NCI-H446 (cell line): ENCODE measurements around the gene PRODH.
"Not testable (repeated sequence)": the region's sequence is repeated elsewhere in the genome, so short reads cannot be mapped to it uniquely, and the experiment has no call there.

Experiments
- DNase-seq, 2 experiments: peaks; one replicate each; lab custom pipeline; 2025; lab: John Stamatoyannopoulos, UW

Gene PRODH

GRCh38 chr22:18967391-18968010 lies 31.4 kb upstream of the PRODH start:
- DNase-seq = peak in 1 of 2 experiments; percentile 53

DNA sequence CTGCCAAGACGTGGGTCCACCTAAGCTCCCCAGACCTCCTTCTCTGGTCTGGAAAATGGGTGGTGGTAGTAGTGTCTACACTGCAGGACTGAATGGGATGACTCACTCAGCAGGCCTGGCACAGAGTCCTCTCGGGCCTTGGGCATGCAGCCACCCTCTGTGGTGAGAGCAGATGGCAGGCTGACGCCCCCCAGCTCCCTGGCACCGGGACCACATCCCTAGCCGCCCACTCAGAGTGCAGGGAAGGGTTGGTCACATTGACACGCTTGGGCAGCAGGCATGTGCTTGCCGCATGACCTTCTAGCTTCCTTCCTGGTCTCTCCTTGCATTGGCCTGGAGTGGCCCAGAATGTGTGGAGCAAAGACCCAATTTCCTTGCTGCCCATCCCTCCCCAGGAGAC lies 30.7 kb upstream of the PRODH start:
- DNase-seq = peak; percentile 83 to 96

GRCh38 chr22:18965526-18966421 lies 29.7 kb upstream of the PRODH start:
- DNase-seq = no peak

GRCh38 chr22:18964501-18965265 lies 28.6 kb upstream of the PRODH start:
- peak in 1 of 2 experiments; percentile 63 for DNase-seq

DNA sequence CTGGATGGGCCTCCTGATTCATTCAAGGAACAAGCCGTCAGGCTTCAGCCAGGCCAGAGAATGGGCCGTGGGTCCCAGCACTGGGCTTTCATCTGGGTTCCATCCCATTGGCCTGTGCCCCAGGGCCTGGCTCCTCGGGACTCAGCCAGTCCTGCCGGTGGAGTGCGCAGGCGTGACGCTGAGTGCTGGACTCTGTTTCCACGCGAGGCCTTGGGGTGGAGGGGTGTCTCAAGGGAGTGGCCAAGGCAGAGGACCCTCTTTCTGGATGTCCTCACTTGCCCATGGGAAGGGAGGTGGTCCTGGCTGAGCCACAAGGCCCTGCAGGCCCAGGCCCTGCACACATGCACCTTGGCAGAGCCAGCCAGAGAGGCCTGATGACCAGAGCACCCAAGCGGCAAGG lies 28.0 kb upstream of the PRODH start:
- DNase-seq = not testable (repeated sequence)

- no peak for DNase-seq
Measured at GRCh38 chr22:18962308-18962635, 26.2 kb upstream of the PRODH start.

- not testable (repeated sequence) for DNase-seq
Measured at GRCh38 chr22:18961632-18962307, 25.7 kb upstream of the PRODH start.

DNA sequence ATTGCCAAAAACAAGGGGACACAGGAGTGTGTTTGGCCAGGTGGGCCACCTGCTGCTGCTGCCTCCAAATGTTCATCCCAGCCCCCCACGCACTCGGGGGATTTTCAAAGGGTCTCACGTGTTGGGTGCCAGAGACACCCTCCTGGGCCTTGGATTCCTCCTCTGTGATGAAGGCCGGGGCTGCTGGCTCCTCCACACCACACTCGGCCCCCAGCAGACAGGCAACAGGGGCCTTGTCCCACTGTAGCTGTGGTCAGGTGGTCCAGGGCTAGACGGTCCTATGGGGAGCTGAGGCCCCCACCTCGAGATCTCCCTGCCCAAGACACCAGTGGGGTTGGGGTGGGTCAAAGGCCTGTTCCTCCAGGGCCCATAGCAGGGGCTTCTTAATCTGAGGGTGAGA lies 25.1 kb upstream of the PRODH start:
- not testable (repeated sequence) for DNase-seq

GRCh38 chr22:18960166-18960820 lies 24.2 kb upstream of the PRODH start:
- DNase-seq = not testable (repeated sequence)

GRCh38 chr22:18959741-18960140 lies 23.6 kb upstream of the PRODH start:
- not testable (repeated sequence) for DNase-seq

- DNase-seq = not testable (repeated sequence)
Measured at GRCh38 chr22:18959266-18959665, 23.2 kb upstream of the PRODH start.

GRCh38 chr22:18958738-18959137 lies 22.6 kb upstream of the PRODH start:
- not testable (repeated sequence) for DNase-seq

- not testable (repeated sequence) for DNase-seq
Measured at GRCh38 chr22:18958321-18958705, 22.2 kb upstream of the PRODH start.

- DNase-seq = not testable (repeated sequence)
Measured at GRCh38 chr22:18957621-18958320, 21.7 kb upstream of the PRODH start.

GRCh38 chr22:18956956-18957355 lies 20.9 kb upstream of the PRODH start:
- DNase-seq = not testable (repeated sequence)

GRCh38 chr22:18956121-18956895 lies 20.2 kb upstream of the PRODH start:
- DNase-seq = not testable (repeated sequence)

- DNase-seq = no peak
Measured at GRCh38 chr22:18955696-18956095, 19.6 kb upstream of the PRODH start.

DNA sequence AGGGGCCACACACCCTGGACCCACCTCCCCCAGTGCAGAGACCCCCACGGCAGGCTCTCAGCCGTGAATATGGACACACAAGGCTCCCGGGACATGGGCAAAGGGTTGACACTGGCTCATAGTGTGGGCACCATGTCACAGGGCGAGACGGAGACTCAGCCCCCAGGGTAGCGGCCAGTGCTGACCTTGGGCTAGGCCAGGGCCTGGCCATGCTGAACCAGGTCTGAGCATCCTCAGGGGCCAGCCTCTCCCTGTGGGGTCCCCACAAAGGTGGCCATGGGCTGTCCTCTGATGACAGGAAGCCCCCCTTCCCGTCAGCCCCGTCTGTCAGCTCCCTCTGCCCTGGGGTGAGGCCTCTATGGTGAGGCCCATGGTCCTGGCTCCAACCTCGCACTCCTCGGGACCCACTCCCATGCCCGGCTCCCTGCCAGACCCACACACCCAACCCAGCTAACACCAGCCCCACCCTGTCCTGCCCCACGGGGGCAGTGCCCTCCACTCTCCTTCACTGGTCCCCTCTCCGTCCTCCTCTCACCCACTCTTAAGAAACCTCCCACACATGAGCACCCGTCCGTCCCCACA lies 19.0 kb upstream of the PRODH start:
- DNase-seq = no peak

GRCh38 chr22:18954303-18954989 lies 18.4 kb upstream of the PRODH start:
- DNase-seq = peak in 1 of 2 experiments; percentile 71
